Mesendoderm (in vitro differentiated cells): Measurements from ENCODE around the gene HMGXB3.

Experiments used
- DNase-seq: peaks from one replicate; pipeline ENCODE4 v3.0.0; 2013
- H2AK5ac ChIP-seq: 2 replicates; pipeline ENCODE4 v1.6.1; 2013; ENCODE audit warnings: low read length, inconsistent platforms
- H2BK120ac ChIP-seq: 2 replicates; pipeline ENCODE4 v1.6.1; 2013; ENCODE audit warnings: low read depth, mild to moderate bottlenecking, low read length, moderate library complexity, mixed read lengths
- H2BK15ac ChIP-seq: replicated peaks from 2 replicates; pipeline ENCODE4 v1.6.1; 2013; ENCODE audit warnings: low read depth, mild to moderate bottlenecking, moderate library complexity
- H2BK5ac ChIP-seq: 2 replicates; pipeline ENCODE4 v1.6.1; 2013; ENCODE audit warnings: low read length, inconsistent platforms
- H3K18ac ChIP-seq: 2 replicates; pipeline ENCODE4 v1.6.1; 2013; ENCODE audit warnings: mild to moderate bottlenecking, low read length, mixed read lengths
- H3K23ac ChIP-seq: one replicate; pipeline ENCODE4 v1.6.1; 2013; ENCODE audit warnings: low read length
- H3K27ac ChIP-seq: 2 replicates; pipeline ENCODE4 v1.5.1; 2013; ENCODE audit warnings: low read depth, mild to moderate bottlenecking, inconsistent platforms, low read length, moderate library complexity
- H3K27me3 ChIP-seq: 2 replicates; pipeline ENCODE4 v1.6.1; 2013; ENCODE audit warnings: low read length, control low read depth, mild to moderate bottlenecking, inconsistent platforms; ENCODE audit not compliant: insufficient read depth, poor library complexity
- H3K36me3 ChIP-seq: 2 replicates; pipeline ENCODE4 v1.6.1; 2013; ENCODE audit warnings: low read length, inconsistent platforms; ENCODE audit not compliant: control insufficient read depth, insufficient read depth
- H3K4ac ChIP-seq: one replicate; pipeline ENCODE4 v1.6.1; 2013; ENCODE audit warnings: low read depth, mild to moderate bottlenecking, low read length, moderate library complexity
- H3K4me1 ChIP-seq: 2 replicates; pipeline ENCODE4 v1.6.1; 2013; ENCODE audit warnings: low read depth, low read length, inconsistent platforms; ENCODE audit not compliant: control insufficient read depth
- H3K4me2 ChIP-seq: 2 replicates; pipeline ENCODE4 v1.6.1; 2013; ENCODE audit warnings: low read length
- H3K4me3 ChIP-seq: 2 replicates; pipeline ENCODE4 v1.5.1; 2013; ENCODE audit warnings: mild to moderate bottlenecking, low read length
- H3K56ac ChIP-seq: one replicate; pipeline ENCODE4 v1.6.1; 2013; ENCODE audit warnings: low read length
- H3K79me1 ChIP-seq: 2 replicates; pipeline ENCODE4 v1.6.1; 2013; ENCODE audit warnings: low read length, inconsistent platforms
- H3K79me2 ChIP-seq: 2 replicates; pipeline ENCODE4 v1.6.1; 2013; ENCODE audit warnings: mild to moderate bottlenecking, low read length; ENCODE audit not compliant: control insufficient read depth, insufficient read depth
- H3K9ac ChIP-seq: 2 replicates; pipeline ENCODE4 v1.6.1; 2013; ENCODE audit warnings: low read length, inconsistent platforms
- H4K5ac ChIP-seq: one replicate; pipeline ENCODE4 v1.6.1; 2013; ENCODE audit warnings: low read length
- H4K8ac ChIP-seq: one replicate; pipeline ENCODE4 v1.6.1; 2013; ENCODE audit warnings: low read depth, mild to moderate bottlenecking, control low read depth, low read length, moderate library complexity
- WGBS: extraction: QIAGEN DNeasy Blood & Tissue Kit; methylation state at CpG from one replicate; pipeline ENCODE4 v1.1.7; 2013; ENCODE audit warnings: low lambda C conversion rate, missing lambda C conversion rate; ENCODE audit not compliant: insufficient coverage; ENCODE audit errors: extremely low coverage; 5-methylcytosine and 5-hydroxymethylcytosine counted together

HMGXB3 gene

GRCh38 chr5:150056075-150056443, 55.5 kb downstream of the HMGXB3 start:
- Histone ChIP-seq H2BK120ac (no peak overlapping the region), H3K56ac (no peak overlapping the region), H3K36me3 (peaks cover 15% of the 10 kb centered on the region), H4K5ac (no peak overlapping the region), H3K4ac (no peak overlapping the region), H3K18ac (no peak overlapping the region), H3K79me1 (no peaks in the 10 kb centered on the region), H3K4me2 (no peak overlapping the region), H2BK5ac (no peak overlapping the region), H3K23ac (no peak overlapping the region), H2AK5ac (no peak overlapping the region), H3K9ac (no peak overlapping the region), H4K8ac (no peak overlapping the region), H2BK15ac (no peak overlapping the region), H3K4me3 (no peak overlapping the region), H3K4me1 (peaks cover 4% of the 10 kb centered on the region), H3K27ac (no peak overlapping the region), H3K79me2 (no peaks in the 10 kb centered on the region), H3K27me3 (no peaks in the 10 kb centered on the region)
- DNase-seq, result no peak
- WGBS, result no CpG with 5 or more reads among the region's 9 CpGs

- Histone ChIP-seq H3K36me3 (peaks cover 11% of the 10 kb centered on the region), H2BK15ac (no peak overlapping the region), H2AK5ac (no peak overlapping the region), H3K9ac (no peak overlapping the region), H3K4ac (no peak overlapping the region), H3K79me2 (no peaks in the 10 kb centered on the region), H2BK5ac (no peak overlapping the region), H3K4me1 (peaks cover 4% of the 10 kb centered on the region), H2BK120ac (no peak overlapping the region), H3K4me2 (no peak overlapping the region), H3K23ac (no peak overlapping the region), H3K27me3 (no peaks in the 10 kb centered on the region), H3K4me3 (no peak overlapping the region), H3K27ac (no peak overlapping the region), H3K18ac (no peak overlapping the region), H4K5ac (no peak overlapping the region), H3K79me1 (no peaks in the 10 kb centered on the region), H3K56ac (no peak overlapping the region), H4K8ac (no peak overlapping the region)
- DNase-seq, result no peak
- no CpG with 5 or more reads among the region's 8 CpGs for WGBS
Measured at GRCh38 chr5:150057052-150057451, 56.5 kb downstream of the HMGXB3 start.

DNA sequence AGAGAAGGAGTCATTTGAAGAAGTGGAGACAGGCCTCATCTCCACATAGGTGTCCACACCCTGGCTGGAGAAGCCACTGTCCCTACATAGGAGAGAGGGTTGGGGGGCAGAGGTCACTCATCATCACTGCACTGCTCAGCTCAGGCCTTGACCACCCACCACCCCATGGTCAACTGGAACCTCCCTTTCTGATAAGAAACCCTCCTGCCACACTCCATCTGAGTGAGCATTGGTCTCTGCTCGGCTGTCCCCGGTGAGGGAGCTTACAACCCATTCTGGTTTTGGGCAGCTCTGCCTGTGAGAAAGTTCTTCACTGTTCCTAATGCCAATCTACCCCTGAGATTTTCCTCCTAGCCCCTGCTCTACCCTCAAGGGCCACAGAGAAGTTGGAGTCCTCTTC, 57.0 kb downstream of the HMGXB3 start:
- H2BK120ac ChIP-seq, result no peak overlapping the region
- H2BK15ac ChIP-seq, result no peak overlapping the region
- peaks cover 7% of the 10 kb centered on the region for H3K36me3 ChIP-seq
- H3K79me2 ChIP-seq, result no peaks in the 10 kb centered on the region
- no peaks in the 10 kb centered on the region for H3K79me1 ChIP-seq
- no peak overlapping the region for H3K4ac ChIP-seq
- peak overlapping the region; percentile 66 for H3K23ac ChIP-seq
- H3K27ac ChIP-seq, result no peak overlapping the region
- H3K56ac ChIP-seq, result peak overlapping the region; percentile 49
- H2BK5ac ChIP-seq, result no peak overlapping the region
- no peak overlapping the region for H3K9ac ChIP-seq
- no peak overlapping the region for H4K5ac ChIP-seq
- no peak overlapping the region for H3K18ac ChIP-seq
- no peak overlapping the region for H3K4me2 ChIP-seq
- H3K4me1 ChIP-seq, result peaks cover 4% of the 10 kb centered on the region
- no CpG with 5 or more reads among the region's 2 CpGs for WGBS
- H4K8ac ChIP-seq, result no peak overlapping the region
- no peak for DNase-seq
- H2AK5ac ChIP-seq, result no peak overlapping the region
- H3K27me3 ChIP-seq, result no peaks in the 10 kb centered on the region
- no peak overlapping the region for H3K4me3 ChIP-seq

DNA sequence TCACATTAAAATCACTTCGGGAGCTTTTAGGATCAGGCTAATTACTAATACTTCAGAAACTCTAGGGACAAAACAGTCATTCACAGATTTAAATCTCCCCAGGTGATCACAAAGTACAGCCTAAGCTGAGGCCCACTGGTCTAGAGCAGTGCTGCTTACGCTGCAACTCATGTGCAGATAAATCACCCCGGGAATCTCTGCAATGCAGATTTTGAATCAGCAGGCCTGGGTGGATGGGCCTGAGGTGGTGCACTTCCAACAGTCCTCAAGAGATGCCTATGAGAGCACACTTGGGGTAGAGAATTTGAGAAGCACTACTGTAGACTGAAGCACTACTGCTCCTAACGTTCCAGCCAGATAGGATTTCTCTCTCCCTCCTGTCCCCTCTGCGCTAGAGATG, 57.5 kb downstream of the HMGXB3 start:
- Histone ChIP-seq H3K79me2 (no peaks in the 10 kb centered on the region), H3K79me1 (no peaks in the 10 kb centered on the region), H3K4me2 (no peak overlapping the region), H4K8ac (no peak overlapping the region), H3K4me3 (no peak overlapping the region), H2BK15ac (no peak overlapping the region), H3K36me3 (peaks cover 5% of the 10 kb centered on the region), H2BK5ac (no peak overlapping the region), H2AK5ac (no peak overlapping the region), H3K23ac (no peak overlapping the region), H3K18ac (no peak overlapping the region), H3K27me3 (no peaks in the 10 kb centered on the region), H3K27ac (no peak overlapping the region), H3K4ac (no peak overlapping the region), H3K9ac (no peak overlapping the region), H3K4me1 (peaks cover 4% of the 10 kb centered on the region), H3K56ac (peak overlapping the region; percentile 49), H2BK120ac (no peak overlapping the region), H4K5ac (no peak overlapping the region)
- peak; percentile 50 for DNase-seq
- no CpG with 5 or more reads among the region's 5 CpGs for WGBS

DNA sequence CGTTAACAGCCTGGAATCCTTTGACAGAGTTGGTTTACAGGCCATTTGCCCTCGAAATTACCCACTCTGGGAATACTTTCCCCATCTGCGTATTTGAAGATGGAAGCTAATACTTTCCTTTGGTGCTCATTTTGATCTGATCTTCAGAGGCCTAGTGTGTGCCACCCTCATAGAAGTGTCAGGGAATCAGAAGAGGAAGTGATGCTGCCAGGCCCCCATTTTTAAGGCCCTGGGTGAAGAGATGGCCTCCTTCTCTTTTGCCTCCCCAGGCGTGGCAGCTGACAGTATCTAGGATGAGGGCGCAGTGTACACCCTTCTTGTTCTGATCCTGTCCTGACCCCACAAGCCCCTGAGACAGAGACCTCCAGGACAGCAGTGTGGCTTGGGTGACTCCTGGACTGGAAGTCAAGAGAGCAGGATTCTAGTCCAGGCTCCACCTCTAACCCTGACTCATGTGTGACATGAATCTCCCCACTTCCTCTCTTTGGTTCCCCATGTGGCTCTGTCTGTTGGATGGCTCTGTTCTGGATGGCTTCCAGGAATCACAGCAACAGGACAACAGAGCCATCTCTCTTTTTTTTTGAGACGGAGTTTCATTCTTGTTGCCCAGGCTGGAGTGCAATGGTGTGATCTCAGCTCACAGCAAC, 58.1 kb downstream of the HMGXB3 start:
- DNase-seq, result no peak
- no peak overlapping the region for H4K5ac ChIP-seq
- H3K79me2 ChIP-seq, result no peaks in the 10 kb centered on the region
- H3K27me3 ChIP-seq, result no peaks in the 10 kb centered on the region
- no peak overlapping the region for H2AK5ac ChIP-seq
- H3K79me1 ChIP-seq, result no peaks in the 10 kb centered on the region
- peaks cover 5% of the 10 kb centered on the region for H3K36me3 ChIP-seq
- no peak overlapping the region for H4K8ac ChIP-seq
- no peak overlapping the region for H3K27ac ChIP-seq
- no peak overlapping the region for H3K18ac ChIP-seq
- no peak overlapping the region for H3K9ac ChIP-seq
- no peak overlapping the region for H3K4me2 ChIP-seq
- no peak overlapping the region for H2BK5ac ChIP-seq
- no peak overlapping the region for H2BK120ac ChIP-seq
- no peak overlapping the region for H3K23ac ChIP-seq
- no CpG with 5 or more reads among the region's 6 CpGs for WGBS
- no peak overlapping the region for H2BK15ac ChIP-seq
- no peak overlapping the region for H3K4me3 ChIP-seq
- H3K56ac ChIP-seq, result no peak overlapping the region
- H3K4ac ChIP-seq, result no peak overlapping the region
- peaks cover 4% of the 10 kb centered on the region for H3K4me1 ChIP-seq

- no peak overlapping the region for H3K4me3 ChIP-seq
- no peak overlapping the region for H3K4ac ChIP-seq
- DNase-seq, result no peak
- no peaks in the 10 kb centered on the region for H3K79me1 ChIP-seq
- no CpG with 5 or more reads among the region's 11 CpGs for WGBS
- no peak overlapping the region for H3K9ac ChIP-seq
- H2BK5ac ChIP-seq, result no peak overlapping the region
- H4K5ac ChIP-seq, result no peak overlapping the region
- H3K23ac ChIP-seq, result no peak overlapping the region
- H4K8ac ChIP-seq, result no peak overlapping the region
- H2AK5ac ChIP-seq, result no peak overlapping the region
- H2BK15ac ChIP-seq, result no peak overlapping the region
- peaks cover 4% of the 10 kb centered on the region for H3K4me1 ChIP-seq
- H3K36me3 ChIP-seq, result peaks cover 3% of the 10 kb centered on the region
- H3K27me3 ChIP-seq, result no peaks in the 10 kb centered on the region
- H3K56ac ChIP-seq, result no peak overlapping the region
- no peak overlapping the region for H3K27ac ChIP-seq
- H3K4me2 ChIP-seq, result no peak overlapping the region
- H3K79me2 ChIP-seq, result no peaks in the 10 kb centered on the region
- no peak overlapping the region for H2BK120ac ChIP-seq
- no peak overlapping the region for H3K18ac ChIP-seq
Measured at GRCh38 chr5:150059623-150060022, 59.1 kb downstream of the HMGXB3 start.
